Spleen (tissue), 11 donors: ENCODE results near the gene CALM3. TPM values are rescaled to one million over a fixed set of nuclear protein-coding genes. Genes with fewer than 3 reads are reported as not detected.
A peak's percentile ranks its signal among the peaks of the same experiment; 100 is the strongest.
"Not testable (repeated sequence)": the region's sequence is repeated elsewhere in the genome, so short reads cannot be mapped to it uniquely, and the experiment has no call there.

Source experiments
- DNase-seq: peaks from one replicate; pipeline ENCODE4 v3.0.0-alpha.2; 2020
- H3K27ac ChIP-seq, 8 donors: fragments of 200-600 bp; sonication (generic) in 7 of 8; 1 replicate in 4 of 8; 2 replicates in 4 of 8; pipeline versions ENCODE4 v1.5.0 to v1.8.0; 2016 to 2021; ENCODE audit warnings: inconsistent platforms in 4 of 8, mild to moderate bottlenecking in 4 of 8, moderate library complexity in 1 of 8
- H3K27me3 ChIP-seq, 7 donors: fragments of 200-600 bp; sonication (generic) in 6 of 7; replicated peaks in 1 of 7; 1 replicate in 4 of 7; 2 replicates in 3 of 7; pipeline versions ENCODE4 v1.5.0 to v1.8.0; 2016 to 2021; ENCODE audit warnings: inconsistent platforms in 3 of 7, mild to moderate bottlenecking in 1 of 7
- H3K36me3 ChIP-seq, 6 donors: fragments of 200-600 bp; sonication (generic) in 5 of 6; 1 replicate in 4 of 6; 2 replicates in 2 of 6; pipeline versions ENCODE4 v1.5.0 to v1.8.0; 2016 to 2021; ENCODE audit warnings: inconsistent platforms in 2 of 6
- H3K4me1 ChIP-seq, 6 donors: fragments of 200-600 bp; sonication (generic) in 5 of 6; 1 replicate in 3 of 6; 2 replicates in 3 of 6; pipeline versions ENCODE4 v1.5.0 to v1.8.0; 2016 to 2021; ENCODE audit warnings: inconsistent platforms in 3 of 6
- H3K4me3 ChIP-seq, 8 donors: fragments of 200-600 bp; sonication (generic) in 7 of 8; 1 replicate in 4 of 8; 2 replicates in 4 of 8; pipeline versions ENCODE4 v1.5.0 to v1.8.0; 2016 to 2021; ENCODE audit warnings: inconsistent platforms in 4 of 8, mild to moderate bottlenecking in 4 of 8, moderate library complexity in 2 of 8
- H3K9me3 ChIP-seq, 8 donors: fragments of 200-600 bp; sonication (generic) in 7 of 8; 1 replicate in 4 of 8; 2 replicates in 4 of 8; pipeline versions ENCODE4 v1.5.0 to v1.8.0; 2016 to 2021; ENCODE audit warnings: inconsistent platforms in 4 of 8
- POLR2A ChIP-seq, 3 donors: fragments of 450-650 bp; IDR thresholded peaks; one replicate each; pipeline ENCODE4 v1.5.1; 2017; ENCODE audit warnings: antibody characterized with exemption in 3 of 3, mild to moderate bottlenecking in 1 of 3
- POLR2AphosphoS5 ChIP-seq, 3 donors: sonication (generic); formaldehyde crosslinking; IDR thresholded peaks; one replicate each; pipeline ENCODE4 v1.5.1; 2017; ENCODE audit warnings: antibody characterized with exemption in 3 of 3
- WGBS, 5 donors: extraction: QIAGEN DNeasy Blood & Tissue Kit in 3 of 5; methylation state at CpG; one replicate each; pipeline versions ENCODE4 v1.1.5 to v1.1.7; 2013 to 2018; 5-methylcytosine and 5-hydroxymethylcytosine counted together
- intact Hi-C: fragments of 100-400 bp; cut with DNase I; formaldehyde crosslinking; loops from one replicate; pipeline ENCODE4 v1.15.0; 2023; ENCODE audit warnings: low total_unique reads
- polyA plus RNA-seq, 3 donors: library from polyadenylated mRNA; stranded (reverse); fragments of 200-250 nt; gene quantifications; one replicate each; pipeline ENCODE4 v1.2.1, GENCODE V29; 2013
- total RNA-seq, 7 donors: library from RNA; depleted of rRNA in 3 of 7; stranded (reverse); fragments of >200 nt in 3 of 7; fragmentation: NEBNext Ultra II Directional in 4 of 7; extraction: Animal tissue kit (Norgen Biotek cat#: 25700) in 4 of 7; gene quantifications; one replicate each; pipeline versions ENCODE4 v1.1.0 to v1.2.1, GENCODE V29; 2016 to 2021
- TF ChIP-seq, protein P1 (sequence below), 11 experiments: fragments of 200-600 bp in 7 of 11; fragments of 450-650 bp in 4 of 11; sonication (generic) in 4 of 11; IDR thresholded peaks in 8 of 11; conservative IDR thresholded peaks in 3 of 11; 1 replicate in 7 of 11; 2 replicates in 4 of 11; pipeline versions ENCODE4 v1.4.0 to v1.8.0; 2016 to 2021; ENCODE audit warnings: antibody characterized with exemption in 11 of 11, inconsistent platforms in 4 of 11, mild to moderate bottlenecking in 1 of 11
- donor health status: healthy with polysubstance abuse.
- donor health status: DM: no; HTN: no; CAD: no; lungs with moderate emphysema.
- donor health status: DM: no; HTN: no; CAD: no.
- donor health status: Bipolar disorder and iron deficiency.
- donor health status: healthy.
- donor health status: DM: no; HTN: no; CAD: no.
- donor health status: DM: yes; HTN: yes; CAD: no.

CALM3 gene
- total and polyA plus RNA-seq, 10 donors = 78.1 to 197 (median 140) TPM

DNA sequence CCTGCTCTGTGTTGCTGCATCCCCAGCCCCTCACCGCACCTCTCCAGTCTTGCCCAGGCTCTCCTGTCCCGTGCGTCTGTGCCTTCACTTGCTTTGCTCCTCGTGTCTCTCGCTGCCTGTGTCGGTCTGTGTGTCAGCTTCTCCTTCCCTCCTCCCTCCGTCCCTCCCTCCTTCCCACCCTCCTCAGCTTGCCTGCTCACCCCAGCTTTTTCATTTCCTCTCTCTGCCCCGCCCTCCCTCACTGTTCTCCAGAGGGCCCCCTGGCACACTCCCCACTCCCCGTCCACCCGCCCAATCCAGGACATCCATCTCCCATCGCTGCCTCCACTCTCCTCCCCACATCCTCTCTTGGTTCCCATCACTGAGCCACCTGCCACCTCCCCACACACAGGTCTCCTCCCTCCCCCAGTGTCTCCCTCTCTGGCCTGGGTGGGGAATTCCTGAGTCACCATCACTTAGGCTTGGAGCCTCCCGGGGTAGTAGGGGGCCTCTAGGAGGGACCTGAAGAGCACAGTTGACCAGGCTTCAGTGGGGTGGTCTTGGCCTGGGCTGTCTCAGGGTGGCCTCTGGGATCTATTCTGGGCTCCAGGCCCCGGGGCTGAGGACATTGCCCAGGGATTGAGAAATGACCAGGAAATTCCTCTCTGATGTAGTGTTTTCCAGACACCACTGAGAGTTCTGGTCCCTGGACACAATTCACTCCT is 24.0 kb downstream of the CALM3 start, which contains the start of gene PTGIR:
Gene PTGIR, minus strand, starts transcription at position 132 of the 704 bp plus-strand sequence. CDS start 864 bp downstream, outside the sequence.
- H3K36me3 ChIP-seq = no peaks in the 10 kb centered on the region
- peak within 1 kb of the TSS in 7 of 8 donors; percentile 63 to 77 (median 72) for H3K27ac ChIP-seq
- no peak for DNase-seq
- peaks cover 0 to 11% (median 0%) of the 10 kb centered on the region in 7 donors for H3K27me3 ChIP-seq
- intact Hi-C loops = no loop called here
- TF ChIP-seq POLR2AphosphoS5 (IDR thresholded peaks at IDR 0.05) = peak in 2 of 3 donors; percentile 40 to 57
- TF ChIP-seq POLR2A (IDR thresholded peaks at IDR 0.05) = no peak
- H3K4me1 ChIP-seq = peaks cover 6 to 90% (median 59%) of the 10 kb centered on the region in 6 donors
- WGBS, 5 donors = 19 to 23% (median 21%) methylated on average over 13 of the region's 13 CpGs
- H3K9me3 ChIP-seq = no peaks in the 10 kb centered on the region
- H3K4me3 ChIP-seq = peak within 1 kb of the TSS in 5 of 8 donors; percentile 12 to 54 (median 17)

DNA sequence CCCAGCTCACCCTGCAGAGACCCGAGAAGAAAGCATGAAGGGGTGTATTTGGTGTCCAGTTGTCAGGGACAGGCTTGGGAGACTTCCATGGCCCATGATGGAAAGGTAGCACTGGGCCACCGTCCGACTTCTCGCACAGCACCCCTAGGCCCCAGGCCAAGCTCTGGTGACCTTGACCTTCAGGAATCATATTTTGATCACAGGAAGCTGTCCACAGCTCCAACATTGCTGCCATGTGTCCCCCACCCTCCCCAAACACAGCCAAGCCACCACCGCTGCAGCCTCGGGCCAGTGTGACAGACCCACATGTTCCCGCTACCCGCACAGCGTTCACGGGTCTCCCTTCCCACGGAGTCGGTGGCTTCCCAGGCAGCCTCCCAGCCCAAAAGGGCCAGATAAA is 24.6 kb downstream of the CALM3 start:
- intact Hi-C loops = no loop called here
- H3K9me3 ChIP-seq = no peaks in the 10 kb centered on the region
- DNase-seq = no peak
- H3K4me3 ChIP-seq = no peak overlapping the region
- H3K27ac ChIP-seq = peak overlapping the region in 7 of 8 donors; percentile 63 to 77 (median 72)
- H3K27me3 ChIP-seq = peaks cover 0 to 11% (median 0%) of the 10 kb centered on the region in 7 donors
- H3K36me3 ChIP-seq = no peaks in the 10 kb centered on the region
- 70 to 85% (median 82%) methylated on average over 9 to 12 of the region's 12 CpGs for WGBS, 5 donors
- TF ChIP-seq POLR2AphosphoS5 (IDR thresholded peaks at IDR 0.05) = no peak
- no peak for TF ChIP-seq POLR2A (IDR thresholded peaks at IDR 0.05)
- TF ChIP-seq, protein P1, sequence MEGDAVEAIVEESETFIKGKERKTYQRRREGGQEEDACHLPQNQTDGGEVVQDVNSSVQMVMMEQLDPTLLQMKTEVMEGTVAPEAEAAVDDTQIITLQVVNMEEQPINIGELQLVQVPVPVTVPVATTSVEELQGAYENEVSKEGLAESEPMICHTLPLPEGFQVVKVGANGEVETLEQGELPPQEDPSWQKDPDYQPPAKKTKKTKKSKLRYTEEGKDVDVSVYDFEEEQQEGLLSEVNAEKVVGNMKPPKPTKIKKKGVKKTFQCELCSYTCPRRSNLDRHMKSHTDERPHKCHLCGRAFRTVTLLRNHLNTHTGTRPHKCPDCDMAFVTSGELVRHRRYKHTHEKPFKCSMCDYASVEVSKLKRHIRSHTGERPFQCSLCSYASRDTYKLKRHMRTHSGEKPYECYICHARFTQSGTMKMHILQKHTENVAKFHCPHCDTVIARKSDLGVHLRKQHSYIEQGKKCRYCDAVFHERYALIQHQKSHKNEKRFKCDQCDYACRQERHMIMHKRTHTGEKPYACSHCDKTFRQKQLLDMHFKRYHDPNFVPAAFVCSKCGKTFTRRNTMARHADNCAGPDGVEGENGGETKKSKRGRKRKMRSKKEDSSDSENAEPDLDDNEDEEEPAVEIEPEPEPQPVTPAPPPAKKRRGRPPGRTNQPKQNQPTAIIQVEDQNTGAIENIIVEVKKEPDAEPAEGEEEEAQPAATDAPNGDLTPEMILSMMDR (IDR thresholded peaks at IDR 0.05 in 8 of 11, conservative IDR thresholded peaks at IDR 0.05 in 3 of 11) = no peak
- peaks cover 0 to 84% (median 54%) of the 10 kb centered on the region in 6 donors for H3K4me1 ChIP-seq

DNA sequence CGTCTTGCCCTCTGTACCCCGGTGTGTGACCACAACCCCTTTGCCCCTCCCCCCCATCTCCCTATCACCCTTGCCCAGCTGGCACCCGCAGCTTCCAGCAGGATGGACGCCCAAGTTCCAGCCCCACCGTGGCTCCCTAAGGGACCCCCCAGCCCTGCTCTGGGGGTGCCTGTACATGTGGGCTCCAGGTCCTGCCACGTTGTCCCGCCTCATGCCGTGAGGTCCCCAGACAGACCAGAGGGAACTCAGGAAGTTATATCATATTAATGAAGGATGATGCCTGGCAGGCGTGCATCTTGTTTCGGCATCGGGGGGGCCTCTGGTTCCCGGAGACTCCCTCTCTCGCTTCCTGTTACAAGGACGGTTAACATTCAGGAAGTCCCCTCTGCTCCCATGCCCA is 25.3 kb downstream of the CALM3 start:
- Histone ChIP-seq H3K4me3 (no peak overlapping the region), H3K27me3 (peaks cover 0 to 16% (median 2%) of the 10 kb centered on the region in 7 donors), H3K9me3 (no peaks in the 10 kb centered on the region), H3K36me3 (no peaks in the 10 kb centered on the region), H3K27ac (peak overlapping the region in 7 of 8 donors; percentile 63 to 77 (median 72)), H3K4me1 (peaks cover 0 to 84% (median 52%) of the 10 kb centered on the region in 6 donors)
- intact Hi-C loops = no loop called here
- no peak for DNase-seq
- 15 to 37% (median 21%) methylated on average over 13 to 14 of the region's 14 CpGs for WGBS, 5 donors
- no peak for TF ChIP-seq POLR2A (IDR thresholded peaks at IDR 0.05)
- TF ChIP-seq, protein P1 (IDR thresholded peaks at IDR 0.05 in 8 of 11, conservative IDR thresholded peaks at IDR 0.05 in 3 of 11) = no peak
- TF ChIP-seq POLR2AphosphoS5 (IDR thresholded peaks at IDR 0.05) = no peak

DNA sequence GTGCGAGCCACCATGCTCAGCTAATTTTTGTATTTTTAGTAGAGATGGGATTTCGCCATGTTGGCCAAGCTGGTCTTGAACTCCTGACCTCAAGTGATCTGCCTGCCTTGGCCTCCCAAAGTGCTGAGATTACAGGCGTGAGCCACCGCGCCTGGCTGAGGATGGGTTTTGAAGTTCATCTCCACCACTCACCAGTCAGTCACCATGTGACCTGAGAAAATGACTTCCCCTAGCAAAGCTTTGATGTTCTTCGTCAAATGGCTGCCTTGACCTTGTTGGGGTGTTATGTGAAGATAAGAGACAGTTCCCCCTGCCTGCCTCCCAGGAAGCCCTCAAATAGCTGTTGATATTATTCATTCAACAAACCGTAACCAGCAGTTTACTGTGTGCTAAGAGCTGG is 27.8 kb downstream of the CALM3 start:
- H3K4me1 ChIP-seq = peaks cover 7 to 73% (median 52%) of the 10 kb centered on the region in 6 donors
- DNase-seq, H3K36me3 ChIP-seq, H3K4me3 ChIP-seq, H3K9me3 ChIP-seq, intact Hi-C loops: not testable (repeated sequence)
- WGBS, 5 donors = 80 to 90% (median 80%) methylated on average over 7 of the region's 7 CpGs
- peaks cover 0 to 31% (median 0%) of the 10 kb centered on the region in 7 donors for H3K27me3 ChIP-seq
- peak overlapping the region in 4 of 8 donors; percentile 53 to 67 (median 58) for H3K27ac ChIP-seq

DNA sequence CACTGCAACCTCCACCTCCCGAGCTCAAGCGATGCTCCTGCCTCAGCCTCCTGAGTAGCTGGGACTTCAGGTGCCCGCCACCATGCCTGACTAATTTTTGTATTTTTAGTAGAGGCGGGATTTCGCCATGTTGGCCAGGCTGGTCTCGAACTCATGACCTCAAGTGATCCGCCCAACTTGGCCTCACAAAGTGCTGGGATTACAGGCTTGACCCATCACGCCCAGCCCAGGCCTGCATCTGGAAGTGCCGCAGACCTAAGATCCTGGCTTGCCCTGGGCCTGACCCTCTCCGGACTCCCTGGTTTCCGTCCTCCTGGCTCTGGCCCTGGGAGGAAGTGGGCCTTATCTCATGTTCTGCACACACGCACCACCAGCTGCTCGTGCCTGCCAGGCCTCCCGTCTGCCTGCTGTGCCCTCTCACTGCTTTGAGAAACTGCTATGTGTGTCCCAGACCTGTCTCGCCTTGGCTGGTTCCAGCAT is 28.5 kb downstream of the CALM3 start:
- intact Hi-C loops = no loop called here
- Histone ChIP-seq H3K27me3 (peaks cover 0 to 34% (median under 1%) of the 10 kb centered on the region in 7 donors), H3K27ac (peak overlapping the region in 6 of 8 donors; percentile 9 to 67 (median 56)), H3K4me1 (peaks cover 7 to 73% (median 51%) of the 10 kb centered on the region in 6 donors), H3K4me3 (no peak overlapping the region), H3K36me3 (no peaks in the 10 kb centered on the region), H3K9me3 (no peaks in the 10 kb centered on the region)
- peak; percentile 82 for DNase-seq
- TF ChIP-seq POLR2A (IDR thresholded peaks at IDR 0.05) (no peak), POLR2AphosphoS5 (IDR thresholded peaks at IDR 0.05) (peak; percentile 79 to 83 (median 82))
- TF ChIP-seq, protein P1 (IDR thresholded peaks at IDR 0.05 in 8 of 11, conservative IDR thresholded peaks at IDR 0.05 in 3 of 11) = no peak
- WGBS, 5 donors = 55 to 71% (median 64%) methylated on average over 13 to 15 of the region's 15 CpGs
